H9 (cell line): Measurements from ENCODE around the gene HCRTR1. TPM values are rescaled to one million over a fixed set of nuclear protein-coding genes. Genes with fewer than 3 reads are reported as not detected.

Source experiments
- DNase-seq: peaks from one replicate; pipeline ENCODE4 v3.0.0-alpha.2; 2017
- H2AFZ ChIP-seq: one replicate; pipeline ENCODE4 v1.6.1; 2013; ENCODE audit warnings: mild to moderate bottlenecking, low read length, control low read depth, moderate library complexity
- H2AK5ac ChIP-seq: 2 replicates; pipeline ENCODE4 v1.6.1; 2013; ENCODE audit warnings: low read length, control low read depth, mixed read lengths; ENCODE audit not compliant: insufficient read length
- H2BK120ac ChIP-seq: one replicate; pipeline ENCODE4 v1.6.1; 2013; ENCODE audit warnings: low read depth, mild to moderate bottlenecking, low read length, control low read depth, inconsistent platforms; ENCODE audit not compliant: poor library complexity, severe bottlenecking
- H2BK12ac ChIP-seq: 2 replicates; pipeline ENCODE4 v1.6.1; 2013; ENCODE audit warnings: low read length, control low read depth, mixed read lengths, low read depth; ENCODE audit not compliant: insufficient read length
- H2BK15ac ChIP-seq: 2 replicates; pipeline ENCODE4 v1.6.1; 2013; ENCODE audit warnings: low read depth, low read length, control low read depth
- H2BK20ac ChIP-seq: one replicate; pipeline ENCODE4 v1.6.1; 2013; ENCODE audit warnings: low read depth, mild to moderate bottlenecking, low read length, control low read depth, inconsistent platforms; ENCODE audit not compliant: poor library complexity, severe bottlenecking
- H2BK5ac ChIP-seq: 2 replicates; pipeline ENCODE4 v1.6.1; 2013; ENCODE audit warnings: low read length, control low read depth, mixed read lengths; ENCODE audit not compliant: insufficient read length
- H3K14ac ChIP-seq: 2 replicates; pipeline ENCODE4 v1.6.1; 2013; ENCODE audit warnings: low read length, control low read depth; ENCODE audit not compliant: insufficient read depth
- H3K18ac ChIP-seq: 2 replicates; pipeline ENCODE4 v1.6.1; 2013; ENCODE audit warnings: low read depth, mild to moderate bottlenecking, mixed read lengths, low read length, control low read depth; ENCODE audit not compliant: insufficient read length
- H3K23ac ChIP-seq: 2 replicates; pipeline ENCODE4 v1.6.1; 2013; ENCODE audit warnings: low read length, control low read depth, mixed read lengths, low read depth; ENCODE audit not compliant: insufficient read length
- H3K23me2 ChIP-seq: 2 replicates; pipeline ENCODE4 v1.6.1; 2013; ENCODE audit warnings: low read depth, mild to moderate bottlenecking, mixed read lengths, low read length, control low read depth; ENCODE audit not compliant: insufficient read length, poor library complexity, severe bottlenecking
- H3K27ac ChIP-seq: 2 replicates; pipeline ENCODE4 v1.5.1; 2013; ENCODE audit warnings: low read length, control low read depth, mixed read lengths, low read depth; ENCODE audit not compliant: insufficient read length
- H3K27me3 ChIP-seq: 2 replicates; pipeline ENCODE4 v1.6.1; 2013; ENCODE audit warnings: low read length, control low read depth, inconsistent platforms; ENCODE audit not compliant: insufficient read depth
- H3K4ac ChIP-seq: 2 replicates; pipeline ENCODE4 v1.6.1; 2013; ENCODE audit warnings: low read depth, mild to moderate bottlenecking, control low read depth, inconsistent platforms, low read length, moderate library complexity
- H3K4me1 ChIP-seq: 2 replicates; pipeline ENCODE4 v1.6.1; 2013; ENCODE audit warnings: low read length, control low read depth, inconsistent platforms; ENCODE audit not compliant: insufficient read depth
- H3K4me2 ChIP-seq: 2 replicates; pipeline ENCODE4 v1.6.1; 2013; ENCODE audit warnings: low read length, control low read depth, mixed read lengths; ENCODE audit not compliant: insufficient read length, insufficient read depth
- H3K56ac ChIP-seq: 2 replicates; pipeline ENCODE4 v1.6.1; 2013; ENCODE audit warnings: low read depth, mild to moderate bottlenecking, mixed read lengths, low read length, control low read depth; ENCODE audit not compliant: insufficient read length
- H3K79me1 ChIP-seq: 2 replicates; pipeline ENCODE4 v1.6.1; 2013; ENCODE audit warnings: low read depth, mild to moderate bottlenecking, moderate library complexity, low read length, control low read depth, inconsistent platforms; ENCODE audit not compliant: insufficient read depth, poor library complexity, severe bottlenecking
- H3K79me2 ChIP-seq: 2 replicates; pipeline ENCODE4 v1.6.1; 2013; ENCODE audit warnings: low read length, control low read depth, inconsistent platforms; ENCODE audit not compliant: insufficient read depth
- H3K9ac ChIP-seq: 2 replicates; pipeline ENCODE4 v1.6.1; 2013; ENCODE audit warnings: low read length, control low read depth, mixed read lengths; ENCODE audit not compliant: insufficient read length; ENCODE audit errors: extremely low read depth
- H3K9me3 ChIP-seq: one replicate; pipeline ENCODE4 v1.6.1; 2013; ENCODE audit warnings: low read depth, low read length, inconsistent platforms; ENCODE audit not compliant: control insufficient read depth
- H3T11ph ChIP-seq: one replicate; pipeline ENCODE4 v1.6.1; 2013; ENCODE audit warnings: mild to moderate bottlenecking, low read length, control low read depth, inconsistent platforms
- H4K20me1 ChIP-seq: one replicate; pipeline ENCODE4 v1.6.1; 2013; ENCODE audit not compliant: control insufficient read depth, insufficient read length, insufficient read depth
- H4K5ac ChIP-seq: 2 replicates; pipeline ENCODE4 v1.6.1; 2013; ENCODE audit warnings: low read depth, mild to moderate bottlenecking, mixed read lengths, low read length, control low read depth; ENCODE audit not compliant: insufficient read length
- H4K8ac ChIP-seq: replicated peaks from 2 replicates; pipeline ENCODE4 v1.6.1; 2013; ENCODE audit warnings: low read length, control low read depth, mixed read lengths, low read depth; ENCODE audit not compliant: insufficient read length
- H4K91ac ChIP-seq: 2 replicates; pipeline ENCODE4 v1.6.1; 2013; ENCODE audit warnings: low read depth, mild to moderate bottlenecking, moderate library complexity, mixed read lengths, low read length, control low read depth; ENCODE audit not compliant: insufficient read length
- H3K27ac Mint-ChIP-seq, 3 experiments: 2 replicates in 2 of 3; 3 replicates in 1 of 3; pipeline ENCODE4 v1.8.0; 2020 to 2021; ENCODE audit warnings: mixed read lengths in 3 of 3, mild to moderate bottlenecking in 1 of 3, moderate library complexity in 1 of 3
- H3K27me3 Mint-ChIP-seq: 2 replicates; pipeline ENCODE4 v1.8.0; 2021; ENCODE audit warnings: low read depth, mild to moderate bottlenecking, moderate library complexity, mixed read lengths
- H3K36me3 Mint-ChIP-seq, 3 experiments: 2 replicates in 2 of 3; 3 replicates in 1 of 3; pipeline ENCODE4 v1.8.0; 2020 to 2021; ENCODE audit warnings: low read depth in 3 of 3, mixed read lengths in 3 of 3; ENCODE audit not compliant: insufficient read depth in 1 of 3
- H3K4me1 Mint-ChIP-seq, 2 experiments: 2 replicates each; pipeline ENCODE4 v1.8.0; 2020; ENCODE audit warnings: mixed read lengths in 2 of 2
- H3K4me3 Mint-ChIP-seq, 2 experiments: 2 replicates in 1 of 2; 3 replicates in 1 of 2; pipeline ENCODE4 v1.8.0; 2020 to 2021; ENCODE audit warnings: mild to moderate bottlenecking in 2 of 2, mixed read lengths in 2 of 2, moderate library complexity in 1 of 2
- H3K9me3 Mint-ChIP-seq, 2 experiments: 2 replicates in 1 of 2; 3 replicates in 1 of 2; pipeline ENCODE4 v1.8.0; 2020; ENCODE audit warnings: mild to moderate bottlenecking in 2 of 2, mixed read lengths in 2 of 2, moderate library complexity in 1 of 2
- WGBS: extraction: QIAGEN DNeasy Blood & Tissue Kit; methylation state at CpG from one replicate; pipeline ENCODE4 v1.1.7; 2013; ENCODE audit warnings: missing lambda C conversion rate, low lambda C conversion rate, mixed read lengths; ENCODE audit not compliant: insufficient read length; ENCODE audit errors: extremely low coverage; 5-methylcytosine and 5-hydroxymethylcytosine counted together
- total RNA-seq: library from RNA; stranded (reverse); gene quantifications from 2 replicates; pipeline ENCODE4 v1.2.1, GENCODE V29; 2021
- TF ChIP-seq, protein P1 (sequence below): fragments of 200-600 bp; sonication (generic); conservative IDR thresholded peaks from 3 replicates; pipeline ENCODE4 v1.8.0; 2021; ENCODE audit warnings: antibody characterized with exemption, mild to moderate bottlenecking

HCRTR1 gene
- total RNA-seq, 1 experiment from 2014 or later: not detected

DNA sequence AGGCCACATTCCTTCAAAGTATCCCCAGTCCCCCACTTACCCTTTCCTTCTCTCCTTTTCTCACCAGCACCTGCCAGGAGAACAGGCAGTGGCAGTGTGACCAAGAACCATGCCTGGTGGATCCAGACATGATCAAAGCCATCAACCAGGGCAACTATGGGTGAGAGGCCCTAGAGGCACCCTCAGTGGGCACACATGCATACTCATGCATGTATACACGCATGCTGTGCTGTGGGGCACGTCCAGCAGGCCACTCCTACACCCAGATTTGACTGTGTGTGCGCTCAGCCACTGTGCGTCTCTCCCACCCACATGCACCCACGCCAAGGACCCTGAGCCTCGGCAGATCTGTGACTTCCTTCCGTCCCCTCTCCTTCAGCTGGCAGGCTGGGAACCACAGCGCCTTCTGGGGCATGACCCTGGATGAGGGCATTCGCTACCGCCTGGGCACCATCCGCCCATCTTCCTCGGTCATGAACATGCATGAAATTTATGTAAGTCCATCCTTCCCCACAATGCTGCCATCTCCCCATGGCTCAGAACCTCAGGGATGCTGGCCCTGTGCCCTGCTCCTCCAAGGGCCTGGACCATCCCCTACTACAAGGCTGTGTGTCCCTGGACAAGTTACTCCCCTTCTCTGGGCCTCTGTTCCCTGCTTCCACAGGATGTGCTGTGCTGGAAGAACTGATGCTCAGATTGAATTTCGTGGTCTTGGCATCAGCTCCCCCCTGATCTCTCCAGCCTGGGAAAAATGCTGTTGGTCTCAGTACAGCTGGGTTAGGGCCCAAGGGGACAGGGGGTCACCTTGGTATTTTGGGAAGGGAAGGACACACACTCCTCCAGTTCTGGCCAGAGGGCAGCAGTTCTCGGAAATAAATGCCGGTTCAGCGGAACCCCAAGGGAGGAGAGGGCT is 34.2 kb upstream of the HCRTR1 start:
- no peak overlapping the region for H3K56ac ChIP-seq
- H3K27ac Mint-ChIP-seq: peak overlapping the region in 1 of 3 experiments; percentile 42; a peak in 1 of 7 replicates

More for the DNA sequence above, 34.2 kb upstream of the HCRTR1 start:
- Histone ChIP-seq H2AFZ (no peak overlapping the region), H4K20me1 (no peaks in the 10 kb centered on the region), H3K23me2 (no peaks in the 10 kb centered on the region), H2BK20ac (no peak overlapping the region), H3K27ac (no peak overlapping the region), H3K79me2 (no peaks in the 10 kb centered on the region), H2BK5ac (no peak overlapping the region), H3T11ph (no peak overlapping the region), H4K8ac (no peak overlapping the region), H3K9me3 (no peaks in the 10 kb centered on the region), H3K27me3 (no peaks in the 10 kb centered on the region), H3K4ac (no peak overlapping the region), H3K23ac (no peak overlapping the region), H4K5ac (no peak overlapping the region), H2BK12ac (no peak overlapping the region), H2BK120ac (no peak overlapping the region), H3K14ac (no peak overlapping the region), H3K4me1 (peaks cover 10% of the 10 kb centered on the region; the same call in 1 of the 2 replicates), H3K9ac (no peak overlapping the region), H2AK5ac (no peak overlapping the region), H4K91ac (no peak overlapping the region), H3K4me2 (no peak overlapping the region), H2BK15ac (no peak overlapping the region), H3K18ac (no peak overlapping the region), H3K79me1 (no peaks in the 10 kb centered on the region)
- Mint-ChIP-seq H3K4me3 (no peak overlapping the region), H3K27me3 (peaks cover 2% of the 10 kb centered on the region), H3K36me3 (no peaks in the 10 kb centered on the region), H3K9me3 (no peaks in the 10 kb centered on the region), H3K4me1 (peaks cover 24 to 34% of the 10 kb centered on the region in 2 experiments)
- DNase-seq: no peak
- TF ChIP-seq, protein P1, sequence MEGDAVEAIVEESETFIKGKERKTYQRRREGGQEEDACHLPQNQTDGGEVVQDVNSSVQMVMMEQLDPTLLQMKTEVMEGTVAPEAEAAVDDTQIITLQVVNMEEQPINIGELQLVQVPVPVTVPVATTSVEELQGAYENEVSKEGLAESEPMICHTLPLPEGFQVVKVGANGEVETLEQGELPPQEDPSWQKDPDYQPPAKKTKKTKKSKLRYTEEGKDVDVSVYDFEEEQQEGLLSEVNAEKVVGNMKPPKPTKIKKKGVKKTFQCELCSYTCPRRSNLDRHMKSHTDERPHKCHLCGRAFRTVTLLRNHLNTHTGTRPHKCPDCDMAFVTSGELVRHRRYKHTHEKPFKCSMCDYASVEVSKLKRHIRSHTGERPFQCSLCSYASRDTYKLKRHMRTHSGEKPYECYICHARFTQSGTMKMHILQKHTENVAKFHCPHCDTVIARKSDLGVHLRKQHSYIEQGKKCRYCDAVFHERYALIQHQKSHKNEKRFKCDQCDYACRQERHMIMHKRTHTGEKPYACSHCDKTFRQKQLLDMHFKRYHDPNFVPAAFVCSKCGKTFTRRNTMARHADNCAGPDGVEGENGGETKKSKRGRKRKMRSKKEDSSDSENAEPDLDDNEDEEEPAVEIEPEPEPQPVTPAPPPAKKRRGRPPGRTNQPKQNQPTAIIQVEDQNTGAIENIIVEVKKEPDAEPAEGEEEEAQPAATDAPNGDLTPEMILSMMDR: no peak
- WGBS: no CpG with 5 or more reads among the region's 16 CpGs
